ENCODE results near the gene CNTNAP5.

- no peak for TF ChIP-seq CTCF (IDR thresholded peaks at IDR 0.05)
- TF ChIP-seq POLR2A (IDR thresholded peaks at IDR 0.05) = no peak
Observed at GRCh38 chr2:124035001-124035400, 9.9 kb downstream of the CNTNAP5 start.
